ENCODE results near the gene MSI1. TPM values are rescaled to one million over a fixed set of nuclear protein-coding genes. Genes with fewer than 3 reads are reported as not detected.

Gene MSI1
- total and polyA plus RNA-seq, 2 of the 13 experiments (the other 11 are each of a cell fraction or from before 2014, with no cell fraction given): 0.09 to 0.46 TPM

GRCh38 chr12:120301962-120302815 lies 66.8 kb downstream of the MSI1 start, which contains the start of gene SIRT4 (continued):
- TF ChIP-seq PLRG1 (conservative IDR thresholded peaks at IDR 0.05): no peak
- TF ChIP-seq, protein P1, sequence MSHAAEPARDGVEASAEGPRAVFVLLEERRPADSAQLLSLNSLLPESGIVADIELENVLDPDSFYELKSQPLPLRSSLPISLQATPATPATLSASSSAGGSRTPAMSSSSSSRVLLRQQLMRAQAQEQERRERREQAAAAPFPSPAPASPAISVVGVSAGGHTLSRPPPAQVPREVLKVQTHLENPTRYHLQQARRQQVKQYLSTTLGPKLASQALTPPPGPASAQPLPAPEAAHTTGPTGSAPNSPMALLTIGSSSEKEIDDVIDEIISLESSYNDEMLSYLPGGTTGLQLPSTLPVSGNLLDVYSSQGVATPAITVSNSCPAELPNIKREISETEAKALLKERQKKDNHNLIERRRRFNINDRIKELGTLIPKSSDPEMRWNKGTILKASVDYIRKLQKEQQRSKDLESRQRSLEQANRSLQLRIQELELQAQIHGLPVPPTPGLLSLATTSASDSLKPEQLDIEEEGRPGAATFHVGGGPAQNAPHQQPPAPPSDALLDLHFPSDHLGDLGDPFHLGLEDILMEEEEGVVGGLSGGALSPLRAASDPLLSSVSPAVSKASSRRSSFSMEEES (CRISPR knock-in tag; IDR thresholded peaks at IDR 0.05): peak; percentile 30; the same call in 1 of the 2 replicates
- TF ChIP-seq ZNF468 (CRISPR knock-in tag; IDR thresholded peaks at IDR 0.05): no peak
- TF ChIP-seq ZNF3 (CRISPR knock-in tag; IDR thresholded peaks at IDR 0.05): 0 out of 2 replicates have a peak, but pooled peaks have one; percentile 20
- TF ChIP-seq ERF (CRISPR knock-in tag; IDR thresholded peaks at IDR 0.05): peak; percentile 56
- peak; percentile 74 for TF ChIP-seq NR2C2 (CRISPR knock-in tag; IDR thresholded peaks at IDR 0.05; ENCODE audit: borderline replicate concordance)
- peak; percentile 40 for TF ChIP-seq ZMYM4 (CRISPR knock-in tag; IDR thresholded peaks at IDR 0.05)
- peak; percentile 35; the same call in 1 of the 2 replicates for TF ChIP-seq SMC3 (IDR thresholded peaks at IDR 0.05; ENCODE audit: low read length)
- TF ChIP-seq, protein P2, sequence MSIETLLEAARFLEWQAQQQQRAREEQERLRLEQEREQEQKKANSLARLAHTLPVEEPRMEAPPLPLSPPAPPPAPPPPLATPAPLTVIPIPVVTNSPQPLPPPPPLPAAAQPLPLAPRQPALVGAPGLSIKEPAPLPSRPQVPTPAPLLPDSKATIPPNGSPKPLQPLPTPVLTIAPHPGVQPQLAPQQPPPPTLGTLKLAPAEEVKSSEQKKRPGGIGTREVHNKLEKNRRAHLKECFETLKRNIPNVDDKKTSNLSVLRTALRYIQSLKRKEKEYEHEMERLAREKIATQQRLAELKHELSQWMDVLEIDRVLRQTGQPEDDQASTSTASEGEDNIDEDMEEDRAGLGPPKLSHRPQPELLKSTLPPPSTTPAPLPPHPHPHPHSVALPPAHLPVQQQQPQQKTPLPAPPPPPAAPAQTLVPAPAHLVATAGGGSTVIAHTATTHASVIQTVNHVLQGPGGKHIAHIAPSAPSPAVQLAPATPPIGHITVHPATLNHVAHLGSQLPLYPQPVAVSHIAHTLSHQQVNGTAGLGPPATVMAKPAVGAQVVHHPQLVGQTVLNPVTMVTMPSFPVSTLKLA (IDR thresholded peaks at IDR 0.05): peak; percentile 49
- no peak for TF ChIP-seq NFE2 (CRISPR knock-in tag; IDR thresholded peaks at IDR 0.05)
- no peak for TF ChIP-seq NPAS2 (CRISPR knock-in tag; IDR thresholded peaks at IDR 0.05; ENCODE audit: borderline replicate concordance)
- TF ChIP-seq ASH2L (IDR thresholded peaks at IDR 0.05; ENCODE audit: insufficient read length, low read depth, low read length): peak; percentile 70
- TF ChIP-seq HMG20A (CRISPR knock-in tag; IDR thresholded peaks at IDR 0.05; ENCODE audit: borderline replicate concordance): peak; percentile 13; the same call in 1 of the 2 replicates
- no peak for TF ChIP-seq ZBED4 (CRISPR knock-in tag; IDR thresholded peaks at IDR 0.05; ENCODE audit: borderline replicate concordance)
- no peak for TF ChIP-seq ZNF292 (CRISPR knock-in tag; IDR thresholded peaks at IDR 0.05; ENCODE audit: borderline replicate concordance, low read depth)
- TF ChIP-seq PHF20 (CRISPR knock-in tag; IDR thresholded peaks at IDR 0.05): 0 out of 2 replicates have a peak, but pooled peaks have one; percentile 11
- TF ChIP-seq PHF21A (CRISPR knock-in tag; IDR thresholded peaks at IDR 0.05): no peak
- TF ChIP-seq SNRNP70 (IDR thresholded peaks at IDR 0.05; ENCODE audit: low read depth, low read length): no peak
- TF ChIP-seq NFRKB (IDR thresholded peaks at IDR 0.05): no peak
- TF ChIP-seq ZNF772 (CRISPR knock-in tag; IDR thresholded peaks at IDR 0.05): no peak
- TF ChIP-seq HMG20B (CRISPR knock-in tag; conservative IDR thresholded peaks at IDR 0.05): peak; percentile 29; the same call in 1 of the 2 replicates
- TF ChIP-seq PAX8 (CRISPR knock-in tag; IDR thresholded peaks at IDR 0.05; ENCODE audit: borderline replicate concordance): 0 out of 2 replicates have a peak, but pooled peaks have one; percentile 52
- no peak for TF ChIP-seq ZKSCAN5 (CRISPR knock-in tag; IDR thresholded peaks at IDR 0.05)
- TF ChIP-seq RBM22 (optimal IDR thresholded peaks at IDR 0.05; ENCODE audit: low read length): no peak
